ENCODE results near the gene BCR. TPM values are rescaled to one million over a fixed set of nuclear protein-coding genes. Genes with fewer than 3 reads are reported as not detected.
"Not testable (repeated sequence)": the region's sequence is repeated elsewhere in the genome, so short reads cannot be mapped to it uniquely, and the experiment has no call there.

The BCR gene
- total RNA-seq, 1 experiment from 2014 or later: 10.2 TPM

GRCh38 chr22:23310443-23311097 is 130.3 kb downstream of the BCR start:
- DNase-seq (ENCODE audit: low read depth): not testable (repeated sequence)

- DNase-seq (ENCODE audit: low read depth): not testable (repeated sequence)
Observed at GRCh38 chr22:23311635-23312420, 131.5 kb downstream of the BCR start.

GRCh38 chr22:23313791-23314567 is 133.7 kb downstream of the BCR start:
- DNase-seq (ENCODE audit: low read depth): no peak

- DNase-seq (ENCODE audit: low read depth): peak; percentile 61
Observed at GRCh38 chr22:23315341-23315917, 135.1 kb downstream of the BCR start.

- DNase-seq (ENCODE audit: low read depth): not testable (repeated sequence)
Observed at GRCh38 chr22:23316596-23316995, 136.3 kb downstream of the BCR start.

- DNase-seq (ENCODE audit: low read depth): not testable (repeated sequence)
Observed at GRCh38 chr22:23318316-23318715, 138.0 kb downstream of the BCR start.

- DNase-seq (ENCODE audit: low read depth): not testable (repeated sequence)
Observed at GRCh38 chr22:23322497-23323080, 142.3 kb downstream of the BCR start.

GRCh38 chr22:23323960-23324688 is 143.8 kb downstream of the BCR start:
- DNase-seq (ENCODE audit: low read depth): not testable (repeated sequence)

GRCh38 chr22:23325183-23325582 is 144.9 kb downstream of the BCR start:
- DNase-seq (ENCODE audit: low read depth): no peak

- DNase-seq (ENCODE audit: low read depth): not testable (repeated sequence)
Observed at GRCh38 chr22:23333822-23334221, 153.5 kb downstream of the BCR start.

- not testable (repeated sequence) for DNase-seq (ENCODE audit: low read depth)
Observed at GRCh38 chr22:23337672-23338071, 157.4 kb downstream of the BCR start.

- not testable (repeated sequence) for DNase-seq (ENCODE audit: low read depth)
Observed at GRCh38 chr22:23341942-23342695, 161.8 kb downstream of the BCR start.

- DNase-seq (ENCODE audit: low read depth): no peak
Observed at GRCh38 chr22:23351321-23351720, 171.0 kb downstream of the BCR start.

GRCh38 chr22:23353004-23353403 is 172.7 kb downstream of the BCR start:
- no peak for DNase-seq (ENCODE audit: low read depth)

GRCh38 chr22:23353696-23354095 is 173.4 kb downstream of the BCR start:
- no peak for DNase-seq (ENCODE audit: low read depth)

- DNase-seq (ENCODE audit: low read depth): no peak
Observed at GRCh38 chr22:23356094-23356493, 175.8 kb downstream of the BCR start.

GRCh38 chr22:23357053-23357452 is 176.7 kb downstream of the BCR start:
- no peak for DNase-seq (ENCODE audit: low read depth)

- no peak for DNase-seq (ENCODE audit: low read depth)
Observed at GRCh38 chr22:23359583-23360123, 179.3 kb downstream of the BCR start.

GRCh38 chr22:23361676-23362075 is 181.4 kb downstream of the BCR start:
- DNase-seq (ENCODE audit: low read depth): no peak

- no peak for DNase-seq (ENCODE audit: low read depth)
Observed at GRCh38 chr22:23363683-23364082, 183.4 kb downstream of the BCR start.
